T1000 (cell line): ENCODE results near the gene NHLRC2.
"Not testable (repeated sequence)": the region's sequence is repeated elsewhere in the genome, so short reads cannot be mapped to it uniquely, and the experiment has no call there.

ENCODE experiments used
- DNase-seq: peaks from one replicate; lab custom pipeline; 2025; ENCODE audit warnings: mixed read lengths; lab: John Stamatoyannopoulos, UW

Gene NHLRC2

GRCh38 chr10:113941140-113941539, 86.7 kb downstream of the NHLRC2 start:
- DNase-seq, result no peak

GRCh38 chr10:113943196-113943595, 88.7 kb downstream of the NHLRC2 start:
- not testable (repeated sequence) for DNase-seq

- DNase-seq, result peak; percentile 30
Observed at GRCh38 chr10:113945075-113945686, 90.7 kb downstream of the NHLRC2 start.

- DNase-seq, result no peak
Observed at GRCh38 chr10:113945687-113946085, 91.2 kb downstream of the NHLRC2 start.

GRCh38 chr10:113947184-113948041, 93.0 kb downstream of the NHLRC2 start:
- DNase-seq, result no peak

GRCh38 chr10:113948048-113948447, 93.6 kb downstream of the NHLRC2 start:
- no peak for DNase-seq

GRCh38 chr10:113950268-113950667, 95.8 kb downstream of the NHLRC2 start:
- no peak for DNase-seq

GRCh38 chr10:113953505-113954272, 99.2 kb downstream of the NHLRC2 start:
- DNase-seq, result no peak

- DNase-seq, result no peak
Observed at GRCh38 chr10:113954409-113954808, 99.9 kb downstream of the NHLRC2 start.

- DNase-seq, result no peak
Observed at GRCh38 chr10:113957013-113957412, 102.6 kb downstream of the NHLRC2 start.

- peak; percentile 53 for DNase-seq
Observed at GRCh38 chr10:113958631-113959382, 104.3 kb downstream of the NHLRC2 start.

GRCh38 chr10:113959383-113959760, 104.9 kb downstream of the NHLRC2 start:
- DNase-seq, result no peak

GRCh38 chr10:113960617-113961181, 106.2 kb downstream of the NHLRC2 start:
- DNase-seq, result no peak

- DNase-seq, result no peak
Observed at GRCh38 chr10:113961182-113962031, 106.9 kb downstream of the NHLRC2 start.

GRCh38 chr10:113965077-113965476, 110.6 kb downstream of the NHLRC2 start:
- DNase-seq, result no peak

GRCh38 chr10:113965683-113966082, 111.2 kb downstream of the NHLRC2 start:
- no peak for DNase-seq
